Measurements from ENCODE around the gene ZNF578. TPM values are rescaled to one million over a fixed set of nuclear protein-coding genes. Genes with fewer than 3 reads are reported as not detected.
"Not testable (repeated sequence)": the region's sequence is repeated elsewhere in the genome, so short reads cannot be mapped to it uniquely, and the experiment has no call there.

ZNF578 gene
- total RNA-seq, 1 experiment from 2014 or later: not detected

- H3K27me3 ChIP-seq (ENCODE audit: low read length); H3K9me2 ChIP-seq (replicated peaks; ENCODE audit: low read length); H3K36me3 ChIP-seq (ENCODE audit: low read depth, low read length); ATAC-seq; H3F3A ChIP-seq (ENCODE audit: low read length, unreplicated experiment); BruUV-seq (replicated peaks); POLR2A ChIA-PET (ENCODE audit: unreplicated experiment); H3K4me2 ChIP-seq (ENCODE audit: low read length); H3K4me1 ChIP-seq (ENCODE audit: insufficient read depth, low read length); H2AFZ ChIP-seq (ENCODE audit: low read length); H3K4me3 ChIP-seq (ENCODE audit: low read length); H3K9ac ChIP-seq (ENCODE audit: low read length); H4K20me1 ChIP-seq (ENCODE audit: low read length); DNase-seq; intact Hi-C loops (cut with micrococcal nuclease); H3K79me2 ChIP-seq (ENCODE audit: low read length); CTCF ChIA-PET; H3K27ac ChIP-seq (ENCODE audit: low read length): not testable (repeated sequence)
- peaks cover 37% of the 10 kb centered on the region for H3K9me3 ChIP-seq (ENCODE audit: low read length)
Measured at GRCh38 chr19:52485561-52486240, 32.3 kb downstream of the ZNF578 start.

GRCh38 chr19:52492201-52492993 lies 39.0 kb downstream of the ZNF578 start:
- no peak for ATAC-seq

GRCh38 chr19:52492994-52493470 lies 39.7 kb downstream of the ZNF578 start:
- ATAC-seq: no peak
- CTCF ChIA-PET: no interaction called here
- Histone ChIP-seq H2AFZ (ENCODE audit: low read length) (no peak overlapping the region), H3K9me3 (ENCODE audit: low read length) (peaks cover 20% of the 10 kb centered on the region; the same call in 1 of the 2 replicates), H3K4me2 (ENCODE audit: low read length) (no peak overlapping the region), H3K4me3 (ENCODE audit: low read length) (no peak overlapping the region), H3K79me2 (ENCODE audit: low read length) (no peaks in the 10 kb centered on the region), H3K36me3 (ENCODE audit: low read depth, low read length) (no peaks in the 10 kb centered on the region), H3K9ac (ENCODE audit: low read length) (no peak overlapping the region), H3K27ac (ENCODE audit: low read length) (no peak overlapping the region), H4K20me1 (ENCODE audit: low read length) (no peaks in the 10 kb centered on the region), H3K27me3 (ENCODE audit: low read length) (no peaks in the 10 kb centered on the region), H3F3A (ENCODE audit: low read length, unreplicated experiment) (no peaks in the 10 kb centered on the region), H3K4me1 (ENCODE audit: insufficient read depth, low read length) (no peaks in the 10 kb centered on the region), H3K9me2 (replicated peaks; ENCODE audit: low read length) (no peaks in the 10 kb centered on the region)
- BruUV-seq (replicated peaks): no TSS peak
- DNase-seq: no peak
- intact Hi-C loops (cut with micrococcal nuclease): no loop called here
- TF ChIP-seq CTCF (conservative IDR thresholded peaks at IDR 0.05; ENCODE audit: low read depth, low read length) (no peak), EZH2phosphoT487 (IDR thresholded peaks at IDR 0.05; ENCODE audit: borderline replicate concordance, low read length) (no peak), EZH2 (IDR thresholded peaks at IDR 0.05; ENCODE audit: low read length, unreplicated experiment) (no peak)
- POLR2A ChIA-PET (ENCODE audit: unreplicated experiment): no interaction called here

More at GRCh38 chr19:52492201-52492993, 39.0 kb downstream of the ZNF578 start:
- H3K9me2 ChIP-seq (replicated peaks; ENCODE audit: low read length): no peaks in the 10 kb centered on the region
- H3K9ac ChIP-seq (ENCODE audit: low read length): no peak overlapping the region
- peaks cover 14% of the 10 kb centered on the region; the same call in 1 of the 2 replicates for H3K9me3 ChIP-seq (ENCODE audit: low read length)
- BruUV-seq (replicated peaks): no TSS peak
- CTCF ChIA-PET: no interaction called here
- no peaks in the 10 kb centered on the region for H3F3A ChIP-seq (ENCODE audit: low read length, unreplicated experiment)
- POLR2A ChIA-PET (ENCODE audit: unreplicated experiment): no interaction called here
- H4K20me1 ChIP-seq (ENCODE audit: low read length): no peaks in the 10 kb centered on the region
- intact Hi-C loops (cut with micrococcal nuclease): no loop called here
- H3K79me2 ChIP-seq (ENCODE audit: low read length): no peaks in the 10 kb centered on the region
- no peaks in the 10 kb centered on the region for H3K36me3 ChIP-seq (ENCODE audit: low read depth, low read length)
- H3K27me3 ChIP-seq (ENCODE audit: low read length): no peaks in the 10 kb centered on the region
- H3K27ac ChIP-seq (ENCODE audit: low read length): no peak overlapping the region
- H3K4me1 ChIP-seq (ENCODE audit: insufficient read depth, low read length): no peaks in the 10 kb centered on the region
- no peak for DNase-seq
- TF ChIP-seq EZH2 (IDR thresholded peaks at IDR 0.05; ENCODE audit: low read length, unreplicated experiment) (no peak), EZH2phosphoT487 (IDR thresholded peaks at IDR 0.05; ENCODE audit: borderline replicate concordance, low read length) (no peak), CTCF (conservative IDR thresholded peaks at IDR 0.05; ENCODE audit: low read depth, low read length) (no peak)
- no peak overlapping the region for H3K4me2 ChIP-seq (ENCODE audit: low read length)
- H2AFZ ChIP-seq (ENCODE audit: low read length): no peak overlapping the region
- H3K4me3 ChIP-seq (ENCODE audit: low read length): no peak overlapping the region

All from PC-3 (cell line).